ENCODE results near the gene FAIM2. TPM values are rescaled to one million over a fixed set of nuclear protein-coding genes. Genes with fewer than 3 reads are reported as not detected.
"Not testable (repeated sequence)": the region's sequence is repeated elsewhere in the genome, so short reads cannot be mapped to it uniquely, and the experiment has no call there.

FAIM2 gene
- total RNA-seq, 1 experiment from 2014 or later: not detected

DNA sequence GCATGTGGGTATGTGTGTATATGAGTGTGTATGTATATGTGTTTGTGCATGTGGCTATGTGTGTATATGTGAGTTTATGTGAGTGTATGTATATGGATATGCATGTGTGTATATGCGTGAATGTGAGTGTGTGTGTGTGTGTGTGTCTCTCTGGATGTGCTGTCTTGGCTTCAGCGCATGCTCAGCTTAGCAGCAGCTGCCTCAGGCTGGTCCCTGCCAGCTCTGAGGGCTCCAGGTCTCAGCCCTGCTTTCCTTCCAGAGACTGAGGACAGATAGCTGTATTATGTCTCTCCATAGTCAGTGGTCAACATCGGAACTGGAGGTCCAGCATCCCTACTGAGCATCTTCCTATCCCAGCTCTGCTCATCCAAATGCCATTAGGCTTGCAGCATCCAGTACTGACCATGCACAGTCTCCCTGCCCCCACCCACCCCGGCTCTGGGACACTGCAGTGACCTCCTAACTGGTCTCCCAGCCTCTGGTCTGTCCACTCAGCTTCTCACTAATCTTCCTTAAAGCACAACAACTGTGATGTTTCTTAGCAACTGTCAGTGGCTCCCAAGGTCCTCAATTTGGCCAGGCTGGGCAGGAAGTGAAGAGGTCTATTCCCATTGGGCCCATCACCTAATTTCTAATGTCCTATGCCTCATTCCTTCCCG, 22.8 kb downstream of the FAIM2 start:
- Histone ChIP-seq H3K27ac (no peak overlapping the region), H3K36me3 (no peaks in the 10 kb centered on the region), H3K4me3 (no peak overlapping the region), H3K4me1 (replicated peaks) (no peaks in the 10 kb centered on the region), H3K9me3 (replicated peaks) (no peaks in the 10 kb centered on the region), H3K27me3 (replicated peaks) (peaks cover 7% of the 10 kb centered on the region; the same call in 1 of the 2 replicates)
- DNase-seq (ENCODE audit: low read depth in 1 of 2, low spot score in 2 of 2): no peak

DNA sequence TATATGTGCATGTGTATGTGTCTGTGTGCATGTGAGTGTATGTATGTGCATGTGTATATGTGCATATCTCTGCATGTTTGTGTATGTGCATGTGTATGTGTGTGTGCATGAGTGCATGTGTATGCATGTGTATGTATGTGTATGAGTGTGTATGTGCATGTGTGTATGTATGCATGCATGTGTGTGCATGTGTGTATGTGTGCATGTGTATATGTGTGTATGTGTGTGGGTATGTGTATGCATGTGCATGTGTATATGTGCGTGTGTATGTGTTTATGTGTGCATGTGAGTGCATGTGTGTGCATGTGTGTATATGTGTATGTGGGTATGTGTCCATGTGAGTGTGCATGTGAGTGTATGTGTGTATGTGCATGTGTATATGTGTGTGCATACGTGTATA, 24.6 kb downstream of the FAIM2 start:
- H3K36me3 ChIP-seq; H3K9me3 ChIP-seq (replicated peaks); H3K27ac ChIP-seq; H3K4me1 ChIP-seq (replicated peaks); H3K27me3 ChIP-seq (replicated peaks); DNase-seq (ENCODE audit: low read depth in 1 of 2, low spot score in 2 of 2); H3K4me3 ChIP-seq: not testable (repeated sequence)

DNA sequence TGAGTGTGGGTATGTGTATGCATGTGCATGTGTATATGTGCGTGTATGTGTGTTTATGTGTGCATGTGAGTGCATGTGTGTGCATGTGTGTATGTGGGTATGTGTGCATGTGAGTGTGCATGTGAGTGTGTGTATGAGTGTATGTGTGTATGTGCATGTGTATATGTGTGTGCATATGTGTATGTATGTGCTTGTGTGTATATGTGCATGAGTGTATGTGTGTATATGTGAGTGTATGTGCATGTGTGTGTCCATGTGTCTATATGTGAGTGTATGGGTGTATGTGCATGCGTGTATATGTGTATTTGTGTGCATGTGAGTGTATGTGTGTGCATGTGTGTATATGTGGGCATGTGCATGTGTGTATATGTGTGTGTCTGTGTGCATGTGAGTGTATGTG, 25.7 kb downstream of the FAIM2 start:
- H3K4me3 ChIP-seq: no peak overlapping the region
- DNase-seq (ENCODE audit: low read depth in 1 of 2, low spot score in 2 of 2): no peak
- no peaks in the 10 kb centered on the region for H3K27me3 ChIP-seq (replicated peaks)

DNA sequence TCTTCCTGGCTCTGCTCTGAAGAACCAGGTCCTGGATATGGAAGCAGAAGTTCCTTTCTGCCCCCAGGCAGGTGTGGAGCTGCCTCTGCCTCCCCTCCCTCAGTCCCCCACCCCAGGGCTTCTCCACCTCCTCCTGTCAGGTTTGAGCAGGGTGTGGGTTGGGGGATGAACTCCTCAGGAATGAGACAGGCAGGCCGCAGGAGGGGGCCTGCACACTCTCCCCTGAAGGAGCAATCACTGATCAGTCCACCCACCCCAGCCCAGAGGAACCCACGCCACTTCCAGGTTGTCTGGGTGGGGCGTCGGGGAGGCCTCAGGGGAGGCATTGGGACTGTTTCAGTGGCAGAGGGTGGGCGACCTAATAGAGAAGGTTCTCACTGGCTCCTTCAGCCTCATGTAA, 26.6 kb downstream of the FAIM2 start:
- Histone ChIP-seq H3K27ac (no peak overlapping the region), H3K36me3 (no peaks in the 10 kb centered on the region), H3K4me3 (no peak overlapping the region), H3K27me3 (replicated peaks) (no peaks in the 10 kb centered on the region), H3K4me1 (replicated peaks) (no peaks in the 10 kb centered on the region; the same call in 1 of the 2 replicates), H3K9me3 (replicated peaks) (no peaks in the 10 kb centered on the region)
- no peak for DNase-seq (ENCODE audit: low read depth in 1 of 2, low spot score in 2 of 2)

More for the DNA sequence above, 25.7 kb downstream of the FAIM2 start:
- no peaks in the 10 kb centered on the region; the same call in 1 of the 2 replicates for H3K4me1 ChIP-seq (replicated peaks)
- H3K36me3 ChIP-seq: no peaks in the 10 kb centered on the region
- no peak overlapping the region for H3K27ac ChIP-seq
- no peaks in the 10 kb centered on the region for H3K9me3 ChIP-seq (replicated peaks)

DNA sequence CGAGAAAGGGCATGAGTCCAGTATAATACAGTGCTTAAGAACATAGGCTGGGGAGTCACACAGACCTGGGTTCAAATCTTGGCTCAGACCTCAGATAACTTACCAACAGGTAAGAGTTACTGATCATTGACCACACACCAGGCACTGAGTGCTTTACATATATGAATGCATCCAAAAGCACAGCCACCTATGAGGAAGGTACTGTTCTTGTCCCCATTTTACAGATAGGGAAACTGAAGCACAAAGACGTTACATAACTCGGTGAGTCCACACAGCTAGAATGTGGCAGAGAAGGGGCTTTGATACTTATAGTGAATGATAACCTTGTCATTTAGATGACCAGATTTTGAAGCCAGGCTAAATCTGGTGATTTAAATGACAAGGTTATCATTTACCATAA, 27.6 kb downstream of the FAIM2 start:
- no peaks in the 10 kb centered on the region for H3K27me3 ChIP-seq (replicated peaks)
- no peaks in the 10 kb centered on the region for H3K9me3 ChIP-seq (replicated peaks)
- H3K27ac ChIP-seq: no peak overlapping the region

DNA sequence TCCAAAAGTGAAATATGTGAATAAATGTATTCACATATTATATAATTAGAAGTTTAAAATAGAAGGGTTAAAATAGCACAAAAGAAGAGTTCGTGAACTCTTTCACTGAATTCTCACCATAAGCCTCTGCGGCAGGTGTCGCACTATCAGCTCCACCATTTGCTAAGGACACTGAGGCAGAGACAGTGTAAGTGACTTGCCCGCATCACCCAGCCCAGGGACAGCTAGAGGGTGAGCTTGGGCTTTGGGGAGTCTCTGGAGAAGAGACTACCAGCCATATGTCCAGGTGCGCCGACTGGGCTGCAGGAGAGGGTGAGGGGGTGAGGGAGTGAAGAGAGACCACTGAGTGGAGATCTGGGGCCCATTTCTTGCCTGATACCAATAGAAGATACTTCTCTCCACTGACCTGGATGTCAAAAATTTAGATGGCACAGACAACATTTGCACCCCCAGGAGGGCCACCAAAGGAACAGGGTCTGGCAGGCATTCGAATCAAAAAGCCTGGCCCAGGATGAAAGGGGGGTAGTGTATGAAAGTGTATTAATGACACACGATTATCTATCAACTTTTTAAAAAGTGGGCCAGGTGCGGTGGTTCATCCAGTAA, 28.5 kb downstream of the FAIM2 start:
- DNase-seq (ENCODE audit: low read depth in 1 of 2, low spot score in 2 of 2): no peak
- H3K27ac ChIP-seq: no peak overlapping the region
- H3K27me3 ChIP-seq (replicated peaks): no peaks in the 10 kb centered on the region
- H3K4me3 ChIP-seq: no peak overlapping the region
- no peaks in the 10 kb centered on the region for H3K36me3 ChIP-seq
- H3K9me3 ChIP-seq (replicated peaks): no peaks in the 10 kb centered on the region
- no peaks in the 10 kb centered on the region; the same call in 1 of the 2 replicates for H3K4me1 ChIP-seq (replicated peaks)

More for the DNA sequence above, 27.6 kb downstream of the FAIM2 start:
- no peak for DNase-seq (ENCODE audit: low read depth in 1 of 2, low spot score in 2 of 2)
- no peaks in the 10 kb centered on the region; the same call in 1 of the 2 replicates for H3K4me1 ChIP-seq (replicated peaks)
- no peaks in the 10 kb centered on the region for H3K36me3 ChIP-seq
- H3K4me3 ChIP-seq: no peak overlapping the region

DNA sequence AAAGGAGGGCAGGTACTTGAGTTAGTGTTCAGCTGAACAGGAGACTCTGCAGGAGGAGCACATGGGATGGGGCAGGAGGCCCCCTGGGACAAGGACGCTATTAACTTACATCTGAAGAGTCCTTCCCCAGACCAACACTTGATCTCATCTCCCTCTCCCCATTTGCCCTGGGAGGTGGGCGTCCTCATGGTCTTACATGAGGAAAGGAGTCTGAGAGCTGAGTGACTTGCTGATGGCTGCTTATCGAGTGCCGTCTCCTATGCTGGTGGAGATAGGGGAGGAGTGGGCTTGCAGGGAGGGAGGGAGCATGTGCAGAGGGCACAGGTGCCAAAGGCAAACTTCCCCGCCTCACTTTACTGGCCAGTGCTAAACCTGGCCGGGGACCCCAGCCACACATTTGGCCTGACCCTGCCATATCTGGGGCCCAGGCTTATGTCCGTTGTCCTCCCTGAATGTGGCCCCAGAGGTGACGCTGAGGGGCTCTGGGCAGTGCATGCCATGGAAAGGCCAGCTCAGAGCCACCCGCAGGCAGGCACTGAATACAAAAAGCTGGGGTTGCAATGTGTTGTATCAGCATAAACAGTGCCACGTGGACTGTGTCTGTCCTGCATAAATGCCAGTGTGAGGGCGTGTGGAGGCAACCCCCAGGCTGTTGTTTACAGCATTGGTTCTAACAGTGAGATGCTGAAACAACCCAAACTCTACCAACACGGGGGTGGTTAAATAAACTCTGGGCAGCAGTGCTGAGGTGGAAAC, 29.4 kb downstream of the FAIM2 start:
- Histone ChIP-seq H3K36me3 (no peaks in the 10 kb centered on the region), H3K4me1 (replicated peaks) (no peaks in the 10 kb centered on the region; the same call in 1 of the 2 replicates)
- no peak for DNase-seq (ENCODE audit: low read depth in 1 of 2, low spot score in 2 of 2)

DNA sequence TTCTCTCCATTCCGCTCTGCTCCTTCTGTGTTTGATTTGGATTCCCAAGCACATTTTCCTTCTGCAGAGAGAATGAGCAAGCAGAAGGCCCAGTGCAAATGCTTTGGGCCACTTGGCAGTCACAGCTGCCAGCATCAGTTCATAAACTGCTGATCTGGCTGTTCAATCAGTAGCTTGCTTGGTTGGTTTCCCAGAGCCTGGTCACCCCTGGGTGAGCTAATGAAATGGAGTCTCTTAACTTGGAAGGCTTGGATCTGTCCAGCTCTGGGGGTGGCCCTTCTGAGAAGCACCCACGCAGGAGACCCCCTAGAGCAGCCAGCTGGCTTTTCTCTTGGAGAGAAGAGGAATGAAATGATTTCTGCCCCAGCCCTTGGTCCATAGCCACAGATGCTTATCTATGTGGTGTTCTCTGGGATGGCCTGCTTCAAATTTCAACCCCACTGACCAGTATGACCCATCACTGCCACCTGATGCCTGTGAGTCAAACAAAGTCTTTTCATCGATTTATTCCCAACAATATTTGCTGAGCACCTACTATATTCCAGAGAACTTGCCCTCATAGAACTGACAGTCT, 30.3 kb downstream of the FAIM2 start:
- no peaks in the 10 kb centered on the region for H3K9me3 ChIP-seq (replicated peaks)
- no peak overlapping the region for H3K4me3 ChIP-seq
- no peaks in the 10 kb centered on the region; the same call in 1 of the 2 replicates for H3K4me1 ChIP-seq (replicated peaks)
- no peak overlapping the region for H3K27ac ChIP-seq
- H3K36me3 ChIP-seq: no peaks in the 10 kb centered on the region
- no peaks in the 10 kb centered on the region for H3K27me3 ChIP-seq (replicated peaks)
- DNase-seq (ENCODE audit: low read depth in 1 of 2, low spot score in 2 of 2): no peak

More for the DNA sequence above, 29.4 kb downstream of the FAIM2 start:
- H3K4me3 ChIP-seq: no peak overlapping the region
- H3K27me3 ChIP-seq (replicated peaks): no peaks in the 10 kb centered on the region
- H3K27ac ChIP-seq: no peak overlapping the region
- no peaks in the 10 kb centered on the region for H3K9me3 ChIP-seq (replicated peaks)

DNA sequence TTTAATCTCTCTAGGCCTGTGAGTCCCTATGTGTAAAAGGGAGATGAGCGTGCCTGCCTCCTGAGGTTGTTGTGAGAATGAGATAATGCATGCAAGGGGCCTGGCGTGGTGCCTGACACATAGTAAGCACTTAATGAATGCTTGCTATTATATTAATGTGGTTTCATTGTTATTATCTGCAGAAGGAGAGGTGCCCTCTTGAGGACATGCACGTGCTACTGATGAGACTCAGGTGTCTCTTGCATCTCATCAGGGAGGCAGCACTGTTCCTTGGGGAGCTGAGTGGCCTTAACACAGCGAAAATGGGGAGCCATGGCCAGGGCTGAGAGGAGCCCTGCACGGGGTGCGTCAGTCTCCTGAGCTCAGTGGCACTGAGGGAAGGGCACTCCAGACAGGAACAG, 30.9 kb downstream of the FAIM2 start:
- Histone ChIP-seq H3K36me3 (no peaks in the 10 kb centered on the region), H3K27ac (no peak overlapping the region), H3K27me3 (replicated peaks) (no peaks in the 10 kb centered on the region), H3K4me3 (no peak overlapping the region), H3K4me1 (replicated peaks) (no peaks in the 10 kb centered on the region; the same call in 1 of the 2 replicates), H3K9me3 (replicated peaks) (no peaks in the 10 kb centered on the region)
- no peak for DNase-seq (ENCODE audit: low read depth in 1 of 2, low spot score in 2 of 2)

DNA sequence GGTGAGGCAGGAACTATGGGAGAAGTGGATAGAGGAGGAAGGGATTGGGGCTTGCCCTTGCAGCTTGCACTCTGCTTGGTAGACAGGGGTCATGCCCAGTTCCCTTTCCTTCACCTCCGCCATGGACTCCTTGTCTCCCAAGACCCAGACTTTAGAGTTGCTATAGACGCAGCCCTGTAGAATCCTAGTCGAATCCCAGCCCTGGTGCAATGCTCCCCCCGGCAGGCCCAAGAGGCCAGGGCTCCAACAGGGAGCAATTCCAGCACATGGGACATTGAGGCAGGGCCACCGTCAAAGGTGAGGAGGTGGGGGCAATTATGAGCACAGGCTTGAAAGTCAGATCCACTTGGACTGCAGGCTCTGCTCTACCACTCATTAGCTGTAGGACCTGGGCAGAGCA, 31.3 kb downstream of the FAIM2 start:
- no peaks in the 10 kb centered on the region for H3K9me3 ChIP-seq (replicated peaks)
- H3K27me3 ChIP-seq (replicated peaks): no peaks in the 10 kb centered on the region
- no peak for DNase-seq (ENCODE audit: low read depth in 1 of 2, low spot score in 2 of 2)
- H3K4me3 ChIP-seq: no peak overlapping the region
- no peaks in the 10 kb centered on the region; the same call in 1 of the 2 replicates for H3K4me1 ChIP-seq (replicated peaks)
- no peaks in the 10 kb centered on the region for H3K36me3 ChIP-seq
- no peak overlapping the region for H3K27ac ChIP-seq

DNA sequence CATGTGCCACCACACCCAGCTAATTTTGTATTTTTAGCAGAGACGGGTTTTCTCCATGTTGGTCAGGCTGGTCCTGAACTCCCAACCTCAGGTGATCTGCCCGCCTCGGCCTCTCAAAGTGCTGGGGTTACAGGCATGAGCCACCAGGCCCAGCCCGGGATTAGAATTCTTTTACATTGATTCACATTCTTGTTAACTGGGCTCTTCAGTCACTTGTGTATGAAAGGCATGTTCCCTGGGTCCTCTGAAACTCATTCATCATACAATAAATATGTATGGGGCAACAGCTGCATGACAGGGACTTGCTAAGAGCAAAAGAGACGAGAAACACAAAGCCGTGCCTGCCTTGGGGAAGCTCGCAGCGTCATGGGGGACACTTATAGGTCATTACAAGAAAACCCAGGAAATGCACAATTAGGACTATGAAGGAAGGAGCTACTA, 31.9 kb downstream of the FAIM2 start:
- not testable (repeated sequence) for H3K4me1 ChIP-seq (replicated peaks); H3K4me3 ChIP-seq; DNase-seq (ENCODE audit: low read depth in 1 of 2, low spot score in 2 of 2); H3K27ac ChIP-seq; H3K9me3 ChIP-seq (replicated peaks); H3K27me3 ChIP-seq (replicated peaks); H3K36me3 ChIP-seq

DNA sequence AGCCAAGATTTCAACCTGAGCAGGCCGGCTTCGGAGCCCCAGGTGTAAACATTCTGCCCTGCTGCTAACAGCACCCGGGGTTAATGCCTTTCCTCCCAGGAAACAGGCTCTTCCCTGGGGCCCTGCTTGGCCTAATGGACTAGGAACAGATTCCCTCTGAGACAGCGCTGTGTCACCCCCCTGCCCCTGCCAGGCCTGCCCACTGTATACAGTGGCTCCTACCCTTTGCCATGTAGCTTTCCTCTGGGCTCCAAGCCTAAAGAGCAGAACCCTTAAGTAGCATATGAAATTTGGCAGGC, 32.5 kb downstream of the FAIM2 start:
- Histone ChIP-seq H3K4me3 (no peak overlapping the region), H3K27me3 (replicated peaks) (no peaks in the 10 kb centered on the region), H3K36me3 (no peaks in the 10 kb centered on the region), H3K9me3 (replicated peaks) (no peaks in the 10 kb centered on the region), H3K27ac (no peak overlapping the region), H3K4me1 (replicated peaks) (no peaks in the 10 kb centered on the region; the same call in 1 of the 2 replicates)
- no peak for DNase-seq (ENCODE audit: low read depth in 1 of 2, low spot score in 2 of 2)

DNA sequence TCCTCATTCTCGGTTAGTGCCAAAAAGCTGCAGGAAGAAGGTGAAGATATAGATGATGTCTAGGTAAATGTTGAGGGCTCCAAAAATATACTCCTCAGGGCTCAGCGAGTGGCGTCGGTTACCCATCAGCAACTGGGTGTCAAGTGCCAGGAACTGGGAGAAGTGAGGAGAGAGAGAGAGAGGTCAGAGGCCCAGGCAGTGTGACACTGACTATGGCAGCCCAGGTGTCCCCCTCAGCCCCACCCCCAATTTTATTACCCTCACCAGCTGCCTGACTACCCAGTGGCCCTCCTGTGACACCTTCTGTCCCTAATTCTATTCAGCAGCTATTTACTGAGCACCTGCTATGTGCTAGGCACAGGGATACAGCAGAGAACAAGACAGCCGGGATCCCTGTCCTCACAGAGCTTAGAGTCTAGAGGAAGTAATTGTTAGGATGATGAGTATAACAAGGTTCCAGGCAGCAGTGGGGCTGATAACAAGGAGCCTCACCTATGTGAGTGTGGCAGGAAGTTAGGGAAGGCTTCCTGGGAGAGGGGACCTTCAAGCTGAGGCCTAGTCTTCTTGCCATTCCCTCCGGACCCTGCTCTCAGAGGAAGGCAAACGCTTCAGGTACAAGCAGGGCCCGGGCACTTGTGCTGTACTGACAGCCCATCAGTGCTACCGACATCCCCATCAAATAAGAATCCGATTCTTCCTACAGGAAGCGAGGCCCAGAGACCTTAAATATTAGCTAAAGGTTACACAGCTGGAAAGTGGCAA, 33.0 kb downstream of the FAIM2 start:
- H3K4me1 ChIP-seq (replicated peaks): no peaks in the 10 kb centered on the region; the same call in 1 of the 2 replicates
- H3K4me3 ChIP-seq: no peak overlapping the region
- no peak overlapping the region for H3K27ac ChIP-seq
- H3K36me3 ChIP-seq: no peaks in the 10 kb centered on the region
- no peaks in the 10 kb centered on the region for H3K9me3 ChIP-seq (replicated peaks)
- no peaks in the 10 kb centered on the region for H3K27me3 ChIP-seq (replicated peaks)
- no peak for DNase-seq (ENCODE audit: low read depth in 1 of 2, low spot score in 2 of 2)
